ENCODE results near the gene CPNE7.

CPNE7 gene

DNA sequence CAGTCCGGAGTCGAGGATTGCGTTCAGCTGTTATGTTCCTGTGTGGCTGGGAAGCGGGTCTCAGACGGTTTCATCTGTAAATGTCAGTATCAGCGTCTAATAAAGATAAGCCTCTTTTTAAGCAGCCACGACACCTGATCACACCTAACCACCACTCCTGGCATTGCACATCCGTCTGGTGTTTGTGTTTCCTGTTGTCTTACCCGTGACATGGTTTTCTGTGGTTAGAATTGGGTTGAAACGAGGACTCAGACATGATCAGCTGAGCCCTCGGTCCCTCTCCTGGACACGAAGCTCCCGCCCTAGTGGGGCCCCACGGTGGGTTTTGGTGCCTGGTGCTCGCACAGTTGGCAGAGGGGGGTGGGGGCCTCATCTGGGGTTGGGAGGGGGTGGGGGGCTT lies 18.3 kb downstream of the CPNE7 start:
- Histone ChIP-seq H3K4me3 (ENCODE audit: low read length) (no peak overlapping the region), H3K4me1 (ENCODE audit: control insufficient read depth, insufficient read depth, low read length) (no peaks in the 10 kb centered on the region), H3K36me3 (ENCODE audit: insufficient read depth, low read length) (peaks cover 43% of the 10 kb centered on the region), H3K4me2 (ENCODE audit: low read length) (no peak overlapping the region), H3K9ac (ENCODE audit: low read depth, low read length) (no peak overlapping the region), H3K27me3 (ENCODE audit: control insufficient read depth, insufficient read depth, low read length) (no peaks in the 10 kb centered on the region), H3K9me3 (replicated peaks; ENCODE audit: low read length) (no peaks in the 10 kb centered on the region)

GRCh38 chr16:89595330-89596060 lies 19.9 kb downstream of the CPNE7 start:
- H3K4me2 ChIP-seq (ENCODE audit: low read length) = no peak overlapping the region
- H3K4me1 ChIP-seq (ENCODE audit: control insufficient read depth, insufficient read depth, low read length) = peaks cover 9% of the 10 kb centered on the region
- no peaks in the 10 kb centered on the region for H3K27me3 ChIP-seq (ENCODE audit: control insufficient read depth, insufficient read depth, low read length)
- peaks cover 32% of the 10 kb centered on the region for H3K36me3 ChIP-seq (ENCODE audit: insufficient read depth, low read length)
- H3K9me3 ChIP-seq (replicated peaks; ENCODE audit: low read length) = no peaks in the 10 kb centered on the region
- no peak overlapping the region for H3K4me3 ChIP-seq (ENCODE audit: low read length)
- no peak overlapping the region for H3K9ac ChIP-seq (ENCODE audit: low read depth, low read length)

- Histone ChIP-seq H3K27me3 (ENCODE audit: control insufficient read depth, insufficient read depth, low read length) (no peaks in the 10 kb centered on the region), H3K9ac (ENCODE audit: low read depth, low read length) (no peak overlapping the region), H3K4me1 (ENCODE audit: control insufficient read depth, insufficient read depth, low read length) (peaks cover 16% of the 10 kb centered on the region), H3K4me2 (ENCODE audit: low read length) (no peak overlapping the region), H3K9me3 (replicated peaks; ENCODE audit: low read length) (no peaks in the 10 kb centered on the region), H3K36me3 (ENCODE audit: insufficient read depth, low read length) (peaks cover 29% of the 10 kb centered on the region), H3K4me3 (ENCODE audit: low read length) (no peak overlapping the region)
Measured at GRCh38 chr16:89596061-89596689, 20.6 kb downstream of the CPNE7 start.

GRCh38 chr16:89596957-89597649 lies 21.5 kb downstream of the CPNE7 start:
- Histone ChIP-seq H3K27me3 (ENCODE audit: control insufficient read depth, insufficient read depth, low read length) (no peaks in the 10 kb centered on the region), H3K4me2 (ENCODE audit: low read length) (no peak overlapping the region), H3K9ac (ENCODE audit: low read depth, low read length) (no peak overlapping the region), H3K36me3 (ENCODE audit: insufficient read depth, low read length) (peaks cover 22% of the 10 kb centered on the region), H3K4me3 (ENCODE audit: low read length) (no peak overlapping the region), H3K4me1 (ENCODE audit: control insufficient read depth, insufficient read depth, low read length) (peaks cover 21% of the 10 kb centered on the region), H3K9me3 (replicated peaks; ENCODE audit: low read length) (no peaks in the 10 kb centered on the region)

GRCh38 chr16:89598199-89598598 lies 22.6 kb downstream of the CPNE7 start:
- Histone ChIP-seq H3K4me2 (ENCODE audit: low read length) (no peak overlapping the region), H3K9ac (ENCODE audit: low read depth, low read length) (no peak overlapping the region), H3K4me1 (ENCODE audit: control insufficient read depth, insufficient read depth, low read length) (peaks cover 32% of the 10 kb centered on the region), H3K27me3 (ENCODE audit: control insufficient read depth, insufficient read depth, low read length) (no peaks in the 10 kb centered on the region), H3K4me3 (ENCODE audit: low read length) (no peak overlapping the region), H3K9me3 (replicated peaks; ENCODE audit: low read length) (no peaks in the 10 kb centered on the region), H3K36me3 (ENCODE audit: insufficient read depth, low read length) (peaks cover 19% of the 10 kb centered on the region)

DNA sequence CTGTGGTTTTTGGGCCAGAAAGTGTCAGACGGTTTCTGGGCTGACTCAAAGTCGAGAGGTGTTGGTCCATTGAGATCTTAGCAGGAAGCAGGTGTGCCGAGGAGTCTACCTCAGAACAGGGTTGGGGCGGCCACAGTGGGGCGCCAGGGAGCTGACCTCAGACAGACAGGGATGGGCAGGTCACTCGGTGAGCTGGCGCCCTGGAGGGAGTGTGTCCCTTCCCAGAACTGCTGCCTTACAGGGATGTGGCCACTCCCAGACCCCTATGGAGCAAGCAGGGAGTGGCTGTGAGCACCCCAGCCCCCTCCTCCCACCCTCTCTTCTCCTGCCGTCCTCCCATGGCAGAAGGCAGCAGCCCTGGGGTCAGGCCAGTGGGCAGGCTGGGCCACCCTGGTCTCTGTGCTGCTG lies 23.9 kb downstream of the CPNE7 start:
- H3K4me3 ChIP-seq (ENCODE audit: low read length) = no peak overlapping the region
- no peaks in the 10 kb centered on the region for H3K27me3 ChIP-seq (ENCODE audit: control insufficient read depth, insufficient read depth, low read length)
- H3K36me3 ChIP-seq (ENCODE audit: insufficient read depth, low read length) = peaks cover 14% of the 10 kb centered on the region
- H3K4me2 ChIP-seq (ENCODE audit: low read length) = no peak overlapping the region
- peaks cover 32% of the 10 kb centered on the region for H3K4me1 ChIP-seq (ENCODE audit: control insufficient read depth, insufficient read depth, low read length)
- H3K9me3 ChIP-seq (replicated peaks; ENCODE audit: low read length) = no peaks in the 10 kb centered on the region
- H3K9ac ChIP-seq (ENCODE audit: low read depth, low read length) = no peak overlapping the region

DNA sequence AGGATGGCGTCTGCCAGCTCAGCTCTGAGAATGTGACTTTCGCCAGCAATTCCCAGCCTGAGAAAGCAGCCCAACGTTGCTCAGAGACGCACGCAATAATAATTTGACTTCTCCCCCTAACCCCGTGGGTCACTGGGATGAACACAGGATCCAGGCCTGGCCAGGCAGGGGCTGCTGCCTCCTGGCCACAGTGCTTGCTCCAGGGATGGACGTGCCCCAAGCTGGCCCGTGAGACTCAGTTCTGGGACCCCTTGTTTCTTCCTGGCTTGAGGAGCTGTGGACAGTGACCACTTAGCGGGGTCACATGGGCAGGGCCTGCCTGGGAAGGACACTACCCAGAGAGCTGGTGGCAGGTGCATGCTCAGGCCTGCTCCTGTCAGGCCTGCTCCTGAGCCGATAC lies 24.3 kb downstream of the CPNE7 start:
- H3K36me3 ChIP-seq (ENCODE audit: insufficient read depth, low read length) = peaks cover 14% of the 10 kb centered on the region
- peaks cover 32% of the 10 kb centered on the region for H3K4me1 ChIP-seq (ENCODE audit: control insufficient read depth, insufficient read depth, low read length)
- no peak overlapping the region for H3K4me3 ChIP-seq (ENCODE audit: low read length)
- H3K9ac ChIP-seq (ENCODE audit: low read depth, low read length) = no peak overlapping the region
- no peaks in the 10 kb centered on the region for H3K9me3 ChIP-seq (replicated peaks; ENCODE audit: low read length)
- no peaks in the 10 kb centered on the region for H3K27me3 ChIP-seq (ENCODE audit: control insufficient read depth, insufficient read depth, low read length)
- no peak overlapping the region for H3K4me2 ChIP-seq (ENCODE audit: low read length)

GRCh38 chr16:89600427-89600826 lies 24.9 kb downstream of the CPNE7 start:
- H3K9me3 ChIP-seq (replicated peaks; ENCODE audit: low read length) = no peaks in the 10 kb centered on the region
- peaks cover 32% of the 10 kb centered on the region for H3K4me1 ChIP-seq (ENCODE audit: control insufficient read depth, insufficient read depth, low read length)
- no peak overlapping the region for H3K4me3 ChIP-seq (ENCODE audit: low read length)
- no peaks in the 10 kb centered on the region for H3K27me3 ChIP-seq (ENCODE audit: control insufficient read depth, insufficient read depth, low read length)
- H3K36me3 ChIP-seq (ENCODE audit: insufficient read depth, low read length) = peaks cover 9% of the 10 kb centered on the region
- H3K9ac ChIP-seq (ENCODE audit: low read depth, low read length) = no peak overlapping the region
- no peak overlapping the region for H3K4me2 ChIP-seq (ENCODE audit: low read length)

- Histone ChIP-seq H3K9ac (ENCODE audit: low read depth, low read length) (no peak overlapping the region), H3K4me3 (ENCODE audit: low read length) (no peak overlapping the region), H3K9me3 (replicated peaks; ENCODE audit: low read length) (no peaks in the 10 kb centered on the region), H3K4me1 (ENCODE audit: control insufficient read depth, insufficient read depth, low read length) (peaks cover 32% of the 10 kb centered on the region), H3K4me2 (ENCODE audit: low read length) (no peak overlapping the region), H3K36me3 (ENCODE audit: insufficient read depth, low read length) (peaks cover 4% of the 10 kb centered on the region), H3K27me3 (ENCODE audit: control insufficient read depth, insufficient read depth, low read length) (no peaks in the 10 kb centered on the region)
Measured at GRCh38 chr16:89600956-89601355, 25.4 kb downstream of the CPNE7 start.

DNA sequence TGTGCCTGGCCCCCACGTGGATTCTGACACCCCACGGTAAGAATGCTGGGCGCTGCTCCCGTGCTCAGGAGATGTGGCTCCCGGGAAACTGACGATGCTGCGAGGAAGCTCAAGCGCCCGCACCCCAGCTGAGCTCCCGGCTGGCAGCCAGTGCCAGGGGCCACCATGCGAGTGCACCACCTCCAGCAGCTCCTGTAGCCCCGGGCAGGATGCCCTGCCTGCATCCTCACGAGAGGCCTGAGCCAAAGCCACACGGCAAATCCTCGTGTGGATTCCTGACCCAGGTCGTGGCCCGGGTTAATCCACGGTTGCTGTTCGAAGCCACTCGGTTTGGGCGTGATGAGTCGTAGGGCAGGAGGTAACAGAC lies 26.3 kb downstream of the CPNE7 start:
- no peak overlapping the region for H3K4me3 ChIP-seq (ENCODE audit: low read length)
- peak overlapping the region; percentile 68 for H3K4me2 ChIP-seq (ENCODE audit: low read length)
- H3K27me3 ChIP-seq (ENCODE audit: control insufficient read depth, insufficient read depth, low read length) = no peaks in the 10 kb centered on the region
- H3K36me3 ChIP-seq (ENCODE audit: insufficient read depth, low read length) = no peaks in the 10 kb centered on the region
- H3K9ac ChIP-seq (ENCODE audit: low read depth, low read length) = peak overlapping the region; percentile 63
- H3K9me3 ChIP-seq (replicated peaks; ENCODE audit: low read length) = no peaks in the 10 kb centered on the region
- H3K4me1 ChIP-seq (ENCODE audit: control insufficient read depth, insufficient read depth, low read length) = peaks cover 32% of the 10 kb centered on the region

GRCh38 chr16:89602273-89602951 lies 26.9 kb downstream of the CPNE7 start:
- no peaks in the 10 kb centered on the region for H3K27me3 ChIP-seq (ENCODE audit: control insufficient read depth, insufficient read depth, low read length)
- no peaks in the 10 kb centered on the region for H3K9me3 ChIP-seq (replicated peaks; ENCODE audit: low read length)
- H3K4me3 ChIP-seq (ENCODE audit: low read length) = peak overlapping the region; percentile 19
- H3K4me2 ChIP-seq (ENCODE audit: low read length) = peak overlapping the region; percentile 68
- H3K4me1 ChIP-seq (ENCODE audit: control insufficient read depth, insufficient read depth, low read length) = peaks cover 32% of the 10 kb centered on the region
- no peaks in the 10 kb centered on the region for H3K36me3 ChIP-seq (ENCODE audit: insufficient read depth, low read length)
- H3K9ac ChIP-seq (ENCODE audit: low read depth, low read length) = peak overlapping the region; percentile 63
